BLaER1 (cell line): ENCODE data around the gene POLR1G.

Experiments used
- H3K27ac ChIP-seq: shearing (Covaris generic); formaldehyde crosslinking; 2 replicates; pipeline ENCODE4 v1.8.1; 2022
- H3K27me3 ChIP-seq: shearing (Covaris generic); formaldehyde crosslinking; 2 replicates; pipeline ENCODE4 v1.8.1; 2022
- H3K36me3 ChIP-seq: shearing (Covaris generic); formaldehyde crosslinking; 2 replicates; pipeline ENCODE4 v1.8.1; 2022
- H3K4me1 ChIP-seq: shearing (Covaris generic); formaldehyde crosslinking; 2 replicates; pipeline ENCODE4 v1.8.1; 2022
- H3K4me2 ChIP-seq: shearing (Covaris generic); formaldehyde crosslinking; 2 replicates; pipeline ENCODE4 v1.8.1; 2022
- H3K4me3 ChIP-seq: shearing (Covaris generic); formaldehyde crosslinking; 2 replicates; pipeline ENCODE4 v1.8.1; 2022
- H3K9ac ChIP-seq: shearing (Covaris generic); formaldehyde crosslinking; 2 replicates; pipeline ENCODE4 v1.8.1; 2022
- H3K9me3 ChIP-seq: shearing (Covaris generic); formaldehyde crosslinking; 2 replicates; pipeline ENCODE4 v1.8.1; 2022
- H4K20me1 ChIP-seq: shearing (Covaris generic); formaldehyde crosslinking; 2 replicates; pipeline ENCODE4 v1.8.1; 2022
- Cebpa-rat ChIP-seq: shearing (Covaris generic); IDR thresholded peaks from 2 replicates; pipeline ENCODE4 v1.8.1; 2022

Gene POLR1G

DNA sequence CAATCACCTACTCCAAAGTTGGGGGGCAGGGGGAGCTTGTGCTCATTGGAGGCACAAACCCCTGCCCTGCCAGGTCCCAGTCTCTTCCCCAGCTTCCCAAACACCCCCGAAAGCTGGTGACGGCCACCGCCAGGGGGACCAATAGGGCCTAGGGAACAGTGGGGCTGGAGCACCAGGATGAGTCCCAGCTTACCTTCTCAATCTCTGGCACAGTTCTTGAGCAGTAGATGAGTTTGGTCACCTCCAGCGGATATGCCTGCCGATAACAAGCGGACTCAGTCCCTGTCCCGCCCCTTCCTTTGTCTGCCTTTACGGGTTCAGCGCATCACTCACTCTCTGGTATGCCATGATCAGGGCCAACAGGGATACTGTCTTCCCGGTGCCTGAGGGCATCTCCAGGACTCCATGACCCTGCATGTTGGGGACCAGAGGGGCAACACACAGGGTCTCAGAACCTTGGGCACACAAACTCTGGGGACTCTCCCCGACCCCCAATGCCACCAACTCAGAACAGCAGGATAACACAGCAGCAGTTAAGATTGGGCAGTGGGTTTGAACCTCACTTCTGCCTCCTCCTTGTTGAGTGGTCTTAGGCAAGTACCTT, 37.6 kb upstream of the POLR1G start:
- Histone ChIP-seq H3K9ac (no peak overlapping the region), H3K27ac (no peak overlapping the region), H4K20me1 (no peaks in the 10 kb centered on the region), H3K4me2 (peak overlapping the region; percentile 98), H3K9me3 (no peaks in the 10 kb centered on the region), H3K4me1 (peaks cover 41% of the 10 kb centered on the region), H3K27me3 (no peaks in the 10 kb centered on the region), H3K4me3 (no peak overlapping the region), H3K36me3 (peaks cover 26% of the 10 kb centered on the region)
- no peak for TF ChIP-seq Cebpa-rat

DNA sequence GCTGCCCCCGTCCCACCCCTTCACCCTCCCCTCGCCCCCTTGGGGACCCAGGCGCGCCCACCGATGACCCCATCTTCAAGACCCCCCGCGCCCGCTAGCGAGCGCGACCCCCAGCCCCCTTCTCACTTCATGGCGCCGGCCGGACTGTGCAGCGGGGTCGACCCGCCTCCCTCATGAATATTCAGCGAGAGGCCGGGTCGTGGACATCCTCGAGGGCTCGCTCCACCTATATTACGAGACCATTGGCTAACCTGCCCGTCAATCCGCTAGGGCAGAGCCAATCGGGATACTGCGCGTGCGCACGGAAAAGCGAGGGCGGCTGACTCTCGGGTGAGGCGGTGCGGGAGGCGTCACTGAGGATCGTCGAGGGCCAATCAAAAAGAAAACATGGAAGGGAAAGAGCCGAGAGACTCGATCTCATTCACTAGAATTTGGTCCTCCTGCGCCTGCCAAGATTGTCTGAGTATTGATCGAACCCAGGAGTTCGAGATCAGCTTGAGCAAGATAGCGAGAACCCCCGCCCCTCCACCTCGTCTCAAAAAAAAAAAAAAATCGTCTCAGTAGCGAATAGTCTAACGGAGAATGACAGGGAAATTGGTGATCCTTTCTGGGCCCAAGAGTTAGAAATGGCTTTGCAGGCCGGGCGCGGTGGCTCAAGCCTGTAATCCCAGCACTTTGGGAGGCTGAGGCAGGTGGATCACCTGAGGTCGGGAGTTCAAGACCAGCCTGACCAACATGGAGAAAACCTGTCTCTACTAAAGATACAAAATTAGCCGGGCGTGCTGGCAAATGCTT, 35.8 kb upstream of the POLR1G start, which contains the start of gene ERCC2:
ERCC2 (minus strand) TSS at position 164 of the 795 bp plus-strand sequence; CDS start at position 131, 33 bp downstream.
- Histone ChIP-seq H3K27ac (peak within 1 kb of the TSS; percentile 76), H3K36me3 (peaks cover 9% of the 10 kb centered on the region), H3K4me1 (peaks cover 41% of the 10 kb centered on the region), H3K4me3 (peak within 1 kb of the TSS; percentile 82), H3K4me2 (peak within 1 kb of the TSS; percentile 98), H4K20me1 (no peaks in the 10 kb centered on the region), H3K27me3 (no peaks in the 10 kb centered on the region), H3K9me3 (no peaks in the 10 kb centered on the region), H3K9ac (peak within 1 kb of the TSS; percentile 85)
- no peak for TF ChIP-seq Cebpa-rat

DNA sequence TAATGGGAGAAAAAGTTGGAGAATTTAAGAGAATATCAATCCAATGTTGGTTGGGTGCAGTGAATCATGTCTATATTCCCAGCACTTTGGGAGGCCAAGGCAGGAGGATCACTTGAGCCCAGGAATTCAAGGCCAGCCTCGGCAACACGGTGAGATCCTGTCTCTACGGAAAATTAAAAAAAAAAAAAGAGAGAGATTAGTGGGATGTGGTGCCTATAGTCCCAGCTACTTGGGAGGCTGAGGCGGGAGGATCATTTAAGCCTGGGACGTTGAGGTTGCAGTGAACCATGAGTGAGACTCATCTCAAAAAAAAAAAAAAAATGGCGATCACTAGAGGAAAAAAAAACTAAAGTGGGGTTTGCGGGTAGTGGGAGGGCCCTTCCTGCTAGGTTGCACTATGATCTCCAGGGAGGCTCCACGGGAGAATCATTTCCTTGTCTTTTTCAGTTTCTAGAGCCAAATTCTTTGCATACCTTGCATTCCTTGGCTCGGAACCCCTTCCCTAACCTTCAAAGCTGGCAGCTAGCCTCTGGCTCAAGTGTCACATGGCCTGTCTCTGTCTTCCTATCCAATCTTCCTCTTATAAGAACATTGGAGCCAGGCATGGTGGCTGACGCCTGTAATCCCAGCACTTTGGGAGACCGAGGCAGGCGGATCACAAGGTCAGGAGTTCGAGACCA, 30.3 kb upstream of the POLR1G start:
- Histone ChIP-seq H3K4me2 (peak overlapping the region; percentile 37), H3K27ac (no peak overlapping the region), H4K20me1 (no peaks in the 10 kb centered on the region), H3K9me3 (no peaks in the 10 kb centered on the region), H3K4me3 (no peak overlapping the region), H3K36me3 (no peaks in the 10 kb centered on the region), H3K27me3 (no peaks in the 10 kb centered on the region), H3K9ac (no peak overlapping the region), H3K4me1 (peaks cover 12% of the 10 kb centered on the region)
- no peak for TF ChIP-seq Cebpa-rat

DNA sequence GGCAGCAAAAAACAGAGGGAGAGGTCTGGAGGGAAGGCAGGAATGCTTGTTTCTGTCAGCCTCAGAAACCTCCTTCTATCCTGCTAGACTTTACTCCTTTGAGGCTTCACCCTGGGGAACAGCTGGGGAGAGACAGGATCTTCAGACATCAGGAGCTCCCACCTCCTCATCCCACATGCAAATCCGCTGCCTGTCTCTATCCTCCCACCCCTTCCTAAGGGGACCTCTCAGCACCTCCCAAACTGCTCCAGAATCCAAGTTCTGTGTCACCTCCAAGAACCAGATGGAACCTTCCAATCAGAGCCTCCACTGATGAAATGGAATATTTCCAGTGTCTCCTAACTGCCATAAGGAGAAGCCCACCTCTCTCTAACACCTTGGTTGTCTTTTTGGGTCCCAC, 26.3 kb upstream of the POLR1G start:
- Histone ChIP-seq H3K4me1 (peaks cover 9% of the 10 kb centered on the region), H3K27me3 (peaks cover 4% of the 10 kb centered on the region), H3K4me2 (no peak overlapping the region), H3K9me3 (no peaks in the 10 kb centered on the region), H3K9ac (no peak overlapping the region), H3K4me3 (no peak overlapping the region), H4K20me1 (no peaks in the 10 kb centered on the region), H3K27ac (no peak overlapping the region), H3K36me3 (no peaks in the 10 kb centered on the region)
- no peak for TF ChIP-seq Cebpa-rat

DNA sequence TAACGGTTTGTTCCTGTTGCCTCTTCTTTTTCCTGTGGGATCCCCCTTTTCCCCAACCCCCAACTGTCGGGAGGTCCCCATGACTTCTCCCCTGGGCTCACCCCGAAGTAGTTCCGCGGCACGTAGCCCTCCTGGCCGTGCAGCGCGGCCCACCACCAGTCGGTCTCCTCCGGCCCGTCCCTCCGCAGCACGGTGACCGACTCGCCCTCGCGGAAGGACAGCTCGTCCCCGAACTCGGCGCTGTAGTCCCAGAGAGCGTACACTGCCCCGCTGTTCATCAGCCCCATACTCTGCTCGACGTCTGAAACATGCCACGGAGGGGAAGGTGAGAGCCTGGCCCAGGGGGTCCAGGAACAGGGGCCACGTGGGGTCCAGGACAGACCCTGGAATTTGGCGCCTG, 24.0 kb upstream of the POLR1G start:
- TF ChIP-seq Cebpa-rat = no peak
- Histone ChIP-seq H3K4me1 (peaks cover 3% of the 10 kb centered on the region), H3K36me3 (no peaks in the 10 kb centered on the region), H3K27ac (no peak overlapping the region), H3K9ac (no peak overlapping the region), H3K27me3 (peaks cover 23% of the 10 kb centered on the region), H3K4me3 (no peak overlapping the region), H4K20me1 (no peaks in the 10 kb centered on the region), H3K9me3 (no peaks in the 10 kb centered on the region), H3K4me2 (no peak overlapping the region)

DNA sequence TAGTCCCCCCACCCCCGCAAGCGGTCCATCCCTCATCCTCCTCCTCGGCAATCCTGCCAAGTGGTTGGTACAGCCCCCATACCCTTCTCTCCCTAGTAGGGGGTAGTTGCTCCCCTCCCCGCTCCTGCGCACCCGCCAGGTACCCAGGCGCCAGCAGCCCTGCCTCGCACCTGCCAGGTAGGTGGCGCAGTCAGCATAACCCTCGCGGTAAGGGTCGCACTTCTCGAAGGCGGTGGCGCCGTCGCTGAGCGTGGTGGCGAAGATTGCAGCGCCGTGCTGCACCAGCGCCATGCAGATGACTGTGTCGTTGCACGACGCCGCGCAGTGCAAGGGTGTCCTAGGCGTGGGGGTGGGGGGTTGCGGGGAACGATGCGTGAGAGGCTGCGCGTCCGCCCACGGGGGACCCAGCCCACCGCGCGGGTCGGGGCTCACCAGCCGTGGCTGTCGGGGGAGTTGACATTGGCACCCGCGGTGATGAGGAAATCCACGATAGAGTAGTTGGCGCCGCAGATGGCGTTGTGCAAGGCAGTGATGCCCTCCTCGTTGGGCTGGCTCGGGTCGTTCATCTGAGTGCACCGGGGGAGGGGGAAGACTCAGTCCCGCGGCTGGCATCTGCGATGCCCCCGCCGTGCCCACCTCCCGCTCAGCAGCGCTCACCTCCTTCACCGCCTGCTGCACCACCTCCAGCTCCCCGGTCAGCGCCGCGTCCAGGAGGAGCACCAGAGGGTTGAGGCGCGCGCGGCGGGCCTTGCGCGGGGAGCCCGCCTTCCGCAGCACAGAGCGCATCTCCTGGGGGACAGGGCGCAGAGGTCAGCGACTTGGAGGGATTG, 20.8 kb upstream of the POLR1G start:
- H3K4me3 ChIP-seq = no peak overlapping the region
- H3K9me3 ChIP-seq = no peaks in the 10 kb centered on the region
- H3K27me3 ChIP-seq = peaks cover 23% of the 10 kb centered on the region
- H3K4me1 ChIP-seq = peaks cover 14% of the 10 kb centered on the region
- no peaks in the 10 kb centered on the region for H3K36me3 ChIP-seq
- H3K9ac ChIP-seq = no peak overlapping the region
- no peak overlapping the region for H3K4me2 ChIP-seq
- no peaks in the 10 kb centered on the region for H4K20me1 ChIP-seq
- no peak overlapping the region for H3K27ac ChIP-seq
- TF ChIP-seq Cebpa-rat = no peak

DNA sequence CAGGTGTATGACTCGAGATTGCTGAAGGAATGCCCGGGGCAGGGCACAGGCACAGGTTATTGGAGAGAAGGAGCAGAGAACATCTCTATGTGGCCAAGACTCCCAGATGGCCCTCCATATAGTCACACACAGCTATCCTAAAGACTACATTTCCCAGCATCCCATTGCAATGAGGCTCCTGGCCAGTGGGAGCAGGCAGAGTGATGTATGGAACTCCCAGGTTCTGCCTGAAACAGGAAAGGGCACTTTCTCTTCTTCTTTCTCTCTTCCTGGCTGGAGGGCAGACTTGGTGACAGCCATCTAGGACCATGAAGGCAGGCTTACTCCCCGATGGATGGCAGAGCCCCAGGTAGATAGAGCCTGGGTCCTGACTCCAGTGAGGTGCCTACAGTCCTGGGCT, 15.1 kb upstream of the POLR1G start:
- Histone ChIP-seq H4K20me1 (peaks cover 3% of the 10 kb centered on the region; the same call in 1 of the 2 replicates), H3K9me3 (no peaks in the 10 kb centered on the region), H3K4me3 (no peak overlapping the region), H3K27me3 (peaks cover 7% of the 10 kb centered on the region; the same call in 1 of the 2 replicates), H3K9ac (no peak overlapping the region), H3K27ac (no peak overlapping the region), H3K36me3 (no peaks in the 10 kb centered on the region; the same call in 1 of the 2 replicates), H3K4me1 (peaks cover 33% of the 10 kb centered on the region), H3K4me2 (no peak overlapping the region)
- TF ChIP-seq Cebpa-rat = no peak

DNA sequence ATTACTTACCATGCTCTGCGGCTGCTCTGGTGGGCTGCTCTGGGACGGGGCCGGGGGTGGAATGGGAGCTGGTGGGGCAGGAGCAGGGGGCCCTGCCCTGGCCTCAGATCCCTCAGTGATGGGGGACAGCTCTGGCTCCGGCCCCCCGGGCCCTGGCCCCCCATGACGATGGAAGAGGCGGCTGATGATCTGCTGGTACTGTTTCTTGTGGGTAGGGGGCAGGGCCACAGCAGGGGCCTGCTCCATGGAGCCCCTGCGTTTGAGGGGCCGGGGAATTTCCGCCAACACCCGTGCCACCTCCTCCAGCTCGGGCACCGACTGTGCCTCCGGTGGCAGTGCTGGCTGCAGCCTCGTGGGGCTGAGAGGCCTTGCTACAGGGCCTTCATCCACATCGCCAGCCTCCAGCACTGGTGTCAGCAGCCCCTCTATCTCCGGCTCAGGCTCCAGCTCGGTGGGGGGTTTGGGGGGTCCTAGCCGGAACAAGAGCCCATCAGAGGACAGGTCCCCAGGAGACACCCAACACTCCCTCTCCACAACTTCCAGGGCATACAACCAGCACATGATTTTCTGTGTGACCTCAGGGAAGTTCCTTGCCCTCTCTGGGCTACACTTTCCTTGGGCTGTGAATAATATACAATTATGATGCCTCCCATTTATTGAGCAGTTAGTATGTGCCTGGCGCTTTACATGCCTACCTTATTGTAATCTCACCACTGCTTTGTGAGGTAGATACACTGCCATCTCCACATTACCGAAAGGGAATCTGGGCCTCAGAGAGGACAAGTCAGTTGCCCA, 14.4 kb upstream of the POLR1G start:
- Histone ChIP-seq H3K9me3 (no peaks in the 10 kb centered on the region), H3K4me2 (no peak overlapping the region), H4K20me1 (peaks cover 6% of the 10 kb centered on the region; the same call in 1 of the 2 replicates), H3K4me1 (peaks cover 33% of the 10 kb centered on the region), H3K36me3 (no peaks in the 10 kb centered on the region; the same call in 1 of the 2 replicates), H3K27ac (no peak overlapping the region), H3K27me3 (no peaks in the 10 kb centered on the region), H3K9ac (no peak overlapping the region), H3K4me3 (no peak overlapping the region)
- no peak for TF ChIP-seq Cebpa-rat
